T-helper 2 cell treated with Interferon-gamma antibody and Interleukin-4, amounts not matched to agents 100 ng/mL and 5 ng/mL, for 36 hours (primary cell): ENCODE results near the gene COQ8A. TPM values are rescaled to one million over a fixed set of nuclear protein-coding genes. Genes with fewer than 3 reads are reported as not detected.

Source experiments
- intact Hi-C: fragments of 100-400 bp; cut with micrococcal nuclease; formaldehyde crosslinking; loops from one replicate; pipeline ENCODE4 v1.15.1; 2023
- total RNA-seq: library from RNA; stranded (reverse); gene quantifications from 2 replicates; pipeline ENCODE4 v1.2.3, GENCODE V29; 2022

COQ8A gene
- 24.3 and 29.3 TPM in 2 replicates for total RNA-seq

DNA sequence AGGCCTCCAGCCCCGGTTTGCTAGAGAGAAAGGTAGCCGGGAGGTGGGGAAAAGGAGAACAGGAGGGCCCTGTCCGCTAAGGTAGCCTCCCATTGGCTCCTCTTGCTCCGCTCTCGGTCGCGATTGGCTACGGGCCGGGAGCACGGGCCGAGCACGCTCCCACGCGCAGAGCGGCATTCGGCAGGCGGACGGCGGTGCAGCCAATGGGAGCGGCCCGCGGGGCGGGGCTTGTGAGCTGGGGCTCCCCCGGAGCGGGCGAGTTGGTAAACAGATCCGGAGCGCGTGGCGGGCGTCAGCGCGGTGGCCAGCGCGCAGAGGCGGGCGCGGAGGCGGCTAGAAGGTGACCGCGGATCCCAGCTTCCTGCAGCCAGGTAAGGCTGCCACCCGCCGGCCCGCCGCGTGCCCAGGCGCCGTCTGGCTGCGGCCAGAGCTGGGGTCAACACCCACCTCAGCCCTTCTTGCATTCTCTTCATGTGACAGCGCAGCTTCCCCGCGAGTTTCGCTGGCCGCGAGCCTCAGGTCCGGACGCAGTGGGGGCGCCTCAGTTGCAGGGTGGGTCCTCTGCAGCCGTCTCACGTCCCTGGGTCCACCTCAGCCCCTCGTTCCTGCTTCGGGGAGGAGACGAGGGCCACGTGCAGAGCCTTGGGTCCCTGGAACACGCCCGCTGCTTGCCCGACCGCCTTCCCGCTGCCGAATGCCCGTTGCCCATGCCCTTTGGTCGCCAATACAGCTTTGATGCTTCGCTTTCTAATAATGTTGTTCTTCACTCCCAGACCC lies at the start of gene COQ8A:
COQ8A (plus strand) TSS at position 266 of the 777 bp plus-strand sequence. CDS start 21,092 bp downstream, outside the sequence.
- intact Hi-C loops, result loop anchor here (1.0 to 2.0 kb wide), 4 partner anchors 51 to 314 kb away; partner anchors contain the start of gene PSEN2

- intact Hi-C loops, result no loop called here
Measured at GRCh38 chr1:226890331-226891108, 49.6 kb upstream of the COQ8A start.

DNA sequence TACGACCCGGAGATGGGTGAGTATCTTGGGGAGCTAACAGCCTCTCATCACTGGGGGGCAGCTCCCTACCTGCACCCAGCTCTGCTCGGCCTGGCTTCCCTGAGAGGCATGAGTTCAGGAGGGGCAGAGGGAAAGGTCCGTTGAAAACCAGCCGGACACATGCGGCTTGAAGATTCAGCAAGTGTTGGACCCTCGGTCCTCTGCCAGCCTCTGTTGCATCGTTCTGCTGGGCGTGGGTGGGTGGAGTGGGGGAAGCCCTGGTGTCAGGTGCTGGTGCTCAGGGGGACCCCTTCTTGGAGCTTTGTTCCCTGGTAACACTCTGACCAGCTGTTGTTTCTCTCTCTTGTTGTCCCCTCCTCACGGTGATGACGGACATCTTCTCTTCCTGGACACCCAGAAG lies 48.7 kb upstream of the COQ8A start:
- intact Hi-C loops, result no loop called here

- intact Hi-C loops, result no loop called here
Measured at GRCh38 chr1:226891846-226892523, 48.1 kb upstream of the COQ8A start.

GRCh38 chr1:226892524-226892875 lies 47.6 kb upstream of the COQ8A start:
- intact Hi-C loops, result no loop called here

DNA sequence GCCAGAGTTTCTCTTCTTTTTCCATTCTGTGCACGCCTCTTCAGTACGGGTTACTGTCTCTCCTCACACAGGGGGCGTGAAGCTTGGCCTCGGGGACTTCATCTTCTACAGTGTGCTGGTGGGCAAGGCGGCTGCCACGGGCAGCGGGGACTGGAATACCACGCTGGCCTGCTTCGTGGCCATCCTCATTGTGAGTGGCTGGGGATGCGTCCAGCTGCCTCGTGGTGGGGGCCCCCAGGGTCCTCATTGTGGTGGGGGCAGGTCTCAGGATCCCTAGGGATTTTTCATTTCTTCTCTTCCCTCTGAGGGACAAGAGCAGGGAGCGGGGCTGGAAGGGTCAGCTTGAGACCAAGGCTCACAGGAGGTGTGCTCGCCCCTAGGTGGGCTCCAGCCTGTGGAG lies 46.2 kb upstream of the COQ8A start:
- intact Hi-C loops, result no loop called here

GRCh38 chr1:226894826-226895225 lies 45.3 kb upstream of the COQ8A start:
- intact Hi-C loops, result no loop called here

DNA sequence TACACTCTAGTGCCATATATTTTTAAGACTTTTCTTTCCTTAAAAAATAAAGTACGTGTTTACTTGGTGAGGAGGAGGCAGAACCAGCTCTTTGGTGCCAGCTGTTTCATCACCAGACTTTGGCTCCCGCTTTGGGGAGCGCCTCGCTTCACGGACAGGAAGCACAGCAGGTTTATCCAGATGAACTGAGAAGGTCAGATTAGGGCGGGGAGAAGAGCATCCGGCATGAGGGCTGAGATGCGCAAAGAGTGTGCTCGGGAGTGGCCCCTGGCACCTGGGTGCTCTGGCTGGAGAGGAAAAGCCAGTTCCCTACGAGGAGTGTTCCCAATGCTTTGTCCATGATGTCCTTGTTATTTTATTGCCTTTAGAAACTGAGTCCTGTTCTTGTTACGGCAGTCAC lies 44.5 kb upstream of the COQ8A start:
- intact Hi-C loops, result no loop called here

DNA sequence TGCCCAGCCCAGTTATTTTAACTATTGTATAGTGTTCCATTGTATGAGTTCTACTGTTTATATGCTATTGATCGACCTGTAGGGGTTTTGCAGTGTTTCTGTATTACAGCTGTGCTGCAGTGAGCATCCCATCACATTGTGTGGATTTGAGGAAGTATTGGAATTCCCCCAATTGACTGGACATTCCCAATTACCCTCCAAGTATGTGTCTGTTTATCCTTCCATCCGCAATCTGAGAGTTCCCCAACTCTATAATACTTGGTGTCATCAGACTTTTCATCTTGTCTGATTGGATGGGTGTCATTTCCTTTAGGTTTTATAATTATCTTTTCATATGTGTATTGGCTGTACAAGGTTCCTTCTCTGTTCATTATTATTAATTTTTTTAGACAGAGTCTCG lies 41.8 kb upstream of the COQ8A start:
- intact Hi-C loops, result no loop called here

- intact Hi-C loops, result no loop called here
Measured at GRCh38 chr1:226901421-226901820, 38.7 kb upstream of the COQ8A start.

DNA sequence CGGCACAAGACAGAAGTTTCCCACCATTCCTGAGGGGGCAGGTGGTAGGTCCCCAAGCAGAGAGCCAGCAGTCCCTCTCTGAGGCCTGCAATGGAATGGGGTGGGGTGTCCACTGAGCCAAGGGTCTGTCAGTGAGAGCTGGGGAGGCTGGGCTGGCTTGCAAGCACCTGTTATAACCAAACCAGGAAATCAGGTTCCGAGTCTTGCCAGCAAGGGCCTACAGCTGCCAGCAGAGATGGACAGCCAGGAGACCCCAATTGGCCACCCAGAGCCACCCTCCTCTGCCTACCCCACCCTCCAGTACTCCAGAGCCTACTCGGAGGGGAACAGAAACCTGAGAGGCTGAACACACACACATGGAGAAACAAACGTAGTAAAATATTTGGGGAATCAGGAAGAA lies 37.5 kb upstream of the COQ8A start:
- intact Hi-C loops, result no loop called here

DNA sequence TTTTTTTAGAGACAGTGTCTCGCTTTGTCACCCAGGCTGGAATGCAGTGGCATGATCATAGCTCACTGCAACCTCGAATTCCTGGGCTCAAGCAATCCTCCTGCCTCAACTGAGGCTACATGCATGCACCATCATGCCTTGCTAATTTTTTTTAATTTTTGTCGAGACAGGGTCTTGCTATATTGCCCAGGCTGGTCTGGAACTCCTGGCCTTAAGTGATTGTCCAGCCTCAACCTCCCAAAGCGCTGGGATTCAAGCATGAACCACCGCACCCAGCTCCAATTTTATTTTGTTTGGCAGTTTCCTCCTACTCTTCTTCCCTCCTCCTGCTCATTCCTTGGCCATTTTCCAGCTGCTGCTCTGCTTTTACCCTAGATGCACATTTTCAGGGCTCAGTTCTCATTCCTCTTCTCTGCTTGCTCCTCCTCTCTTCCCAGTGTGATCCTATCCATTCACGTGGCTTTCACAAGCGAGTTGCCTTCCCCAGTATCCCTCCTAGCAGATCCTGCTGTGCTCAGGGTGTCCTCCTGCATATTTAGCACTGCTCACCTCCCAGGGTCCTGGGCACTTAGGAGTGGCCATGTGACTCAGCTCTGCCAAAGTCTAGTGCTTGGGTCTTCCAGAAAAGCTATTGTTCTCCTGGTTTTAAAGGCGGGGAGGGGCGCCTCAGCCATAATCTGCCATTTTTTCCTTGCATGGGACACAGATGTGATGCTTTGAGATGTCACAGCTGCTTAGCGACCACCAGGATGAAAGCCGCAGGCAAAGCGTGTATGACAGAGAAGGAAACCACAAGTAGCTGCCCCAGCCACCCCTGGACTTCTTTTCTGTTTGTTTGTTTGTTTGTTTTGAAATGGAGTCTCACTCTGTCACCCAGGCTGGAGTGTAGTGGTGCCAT lies 36.0 kb upstream of the COQ8A start:
- intact Hi-C loops, result no loop called here

- intact Hi-C loops, result no loop called here
Measured at GRCh38 chr1:226904772-226905171, 35.3 kb upstream of the COQ8A start.

- intact Hi-C loops, result no loop called here
Measured at GRCh38 chr1:226908419-226908818, 31.7 kb upstream of the COQ8A start.

DNA sequence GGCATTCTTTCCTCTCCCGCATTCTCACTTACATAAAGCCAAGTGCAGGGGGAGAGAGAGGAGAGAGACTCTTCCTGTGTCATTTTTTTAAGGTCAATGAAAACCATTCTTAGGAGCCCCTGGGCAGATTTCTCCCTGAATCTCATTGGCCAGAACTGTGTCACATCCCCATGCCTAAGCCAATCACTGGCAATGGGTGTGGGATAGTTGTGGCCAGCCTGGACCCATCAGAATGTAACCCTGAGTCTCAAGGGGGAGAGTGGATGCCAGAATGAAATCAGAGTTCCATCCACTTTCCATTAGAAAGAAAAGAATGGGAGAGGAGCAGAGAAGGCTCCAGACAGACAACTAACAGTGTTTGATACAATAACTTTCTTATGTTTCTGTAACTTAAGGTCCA lies 31.2 kb upstream of the COQ8A start:
- intact Hi-C loops, result no loop called here

GRCh38 chr1:226912587-226913176 lies 27.4 kb upstream of the COQ8A start:
- intact Hi-C loops, result no loop called here

GRCh38 chr1:226915672-226915995 lies 24.5 kb upstream of the COQ8A start:
- intact Hi-C loops, result loop anchor here (1.0 kb wide), 1 partner anchor 33 kb away; no protein-coding TSS in a partner anchor

GRCh38 chr1:226916497-226916896 lies 23.6 kb upstream of the COQ8A start:
- intact Hi-C loops, result no loop called here

GRCh38 chr1:226919587-226919986 lies 20.5 kb upstream of the COQ8A start:
- intact Hi-C loops, result no loop called here

DNA sequence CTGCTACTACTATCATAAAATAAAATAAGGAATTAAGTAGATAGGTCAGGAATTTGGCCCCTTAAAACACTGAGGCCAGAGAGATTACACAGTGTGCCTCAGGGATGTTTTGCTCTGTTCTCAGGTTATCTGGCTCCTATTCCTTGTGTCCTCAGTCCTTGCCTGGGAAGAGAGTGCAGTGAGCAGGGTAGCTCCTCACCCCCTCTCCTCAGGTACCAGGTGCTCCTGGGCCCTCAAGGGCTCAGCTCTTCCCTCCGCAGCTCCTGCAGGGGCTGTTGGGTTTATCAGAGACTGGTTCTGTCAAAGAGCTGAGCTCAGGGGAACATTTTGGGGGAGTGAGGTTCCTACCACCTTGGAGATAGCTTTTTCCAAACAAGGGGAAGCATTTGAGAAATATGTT lies 20.1 kb upstream of the COQ8A start:
- intact Hi-C loops, result no loop called here

- intact Hi-C loops, result no loop called here
Measured at GRCh38 chr1:226920446-226920894, 19.6 kb upstream of the COQ8A start.
